ENCODE data around the gene MTG2.

GRCh38 chr20:62205618-62206387, 23.0 kb downstream of the MTG2 start:
- TF ChIP-seq CTCF (IDR thresholded peaks at IDR 0.05; ENCODE audit: low read depth, low read length, poor library complexity, severe bottlenecking) (no peak), EZH2phosphoT487 (IDR thresholded peaks at IDR 0.05; ENCODE audit: borderline replicate concordance, low read length) (no peak)
